ENCODE results near the gene C14orf132. TPM values are rescaled to one million over a fixed set of nuclear protein-coding genes. Genes with fewer than 3 reads are reported as not detected.

C14orf132 gene
- total and polyA plus RNA-seq, 2 donors (not counting 1 experiment from before 2014, with no cell fraction given) = 0.30 to 0.85 TPM

GRCh38 chr14:96100161-96101064, 61.3 kb downstream of the C14orf132 start:
- no peak overlapping the region for H3K27ac ChIP-seq (ENCODE audit: low read length in 2 of 2)
- H3K4me3 ChIP-seq (ENCODE audit: control extremely low read depth in 1 of 5, extremely low read depth in 1 of 5, insufficient read depth in 1 of 5, low read depth in 2 of 5, low read length in 4 of 5) = no peak overlapping the region
- Mint-ChIP-seq H3K27ac (no peak overlapping the region), H3K4me3 (no peak overlapping the region), H3K4me1 (no peaks in the 10 kb centered on the region), H3K27me3 (no peaks in the 10 kb centered on the region), H3K9me3 (ENCODE audit: insufficient read depth) (no peaks in the 10 kb centered on the region)
- H3K36me3 ChIP-seq (replicated peaks in 1 of 2; ENCODE audit: control extremely low read depth in 1 of 2, control insufficient read depth in 1 of 2, extremely low read depth in 1 of 2, insufficient read depth in 2 of 2, low read length in 1 of 2) = no peaks in the 10 kb centered on the region
- ChIA-PET POLR2A (no interaction called here), CTCF (interaction anchor here (0.6 to 1.7 kb wide), 3 partner anchors 171 to 176 kb away, joined by 3 to 7 read pairs (median 6); no protein-coding TSS in a partner anchor)
- intact Hi-C loops (cut with micrococcal nuclease) = no loop called here
- H3K9ac ChIP-seq (ENCODE audit: low read length) = no peak overlapping the region
- H3K4me2 ChIP-seq (replicated peaks; ENCODE audit: low read depth, low read length, poor library complexity, severe bottlenecking) = no peak overlapping the region
- H2AFZ ChIP-seq (ENCODE audit: insufficient read depth, low read depth, low read length, poor library complexity, severe bottlenecking) = no peak overlapping the region
- H3K27me3 ChIP-seq (replicated peaks in 1 of 4; ENCODE audit: control extremely low read depth in 1 of 4, control insufficient read depth in 3 of 4, insufficient read depth in 4 of 4, low read length in 3 of 4) = peaks cover 0 to 3% (median 0%) of the 10 kb centered on the region in 4 experiments
- peaks cover 0 to 2% of the 10 kb centered on the region in 2 donors for H3K4me1 ChIP-seq (ENCODE audit: control insufficient read depth in 2 of 2, insufficient read depth in 2 of 2, low read length in 2 of 2)
- H3K79me2 ChIP-seq (ENCODE audit: control insufficient read depth, insufficient read depth, low read length) = no peaks in the 10 kb centered on the region
- peaks cover 0 to 20% (median 0%) of the 10 kb centered on the region in 3 donors for H3K9me3 ChIP-seq (ENCODE audit: control extremely low read depth in 1 of 3, control insufficient read depth in 2 of 3, insufficient read depth in 1 of 3, low read length in 2 of 3)
- TF ChIP-seq, protein P1, sequence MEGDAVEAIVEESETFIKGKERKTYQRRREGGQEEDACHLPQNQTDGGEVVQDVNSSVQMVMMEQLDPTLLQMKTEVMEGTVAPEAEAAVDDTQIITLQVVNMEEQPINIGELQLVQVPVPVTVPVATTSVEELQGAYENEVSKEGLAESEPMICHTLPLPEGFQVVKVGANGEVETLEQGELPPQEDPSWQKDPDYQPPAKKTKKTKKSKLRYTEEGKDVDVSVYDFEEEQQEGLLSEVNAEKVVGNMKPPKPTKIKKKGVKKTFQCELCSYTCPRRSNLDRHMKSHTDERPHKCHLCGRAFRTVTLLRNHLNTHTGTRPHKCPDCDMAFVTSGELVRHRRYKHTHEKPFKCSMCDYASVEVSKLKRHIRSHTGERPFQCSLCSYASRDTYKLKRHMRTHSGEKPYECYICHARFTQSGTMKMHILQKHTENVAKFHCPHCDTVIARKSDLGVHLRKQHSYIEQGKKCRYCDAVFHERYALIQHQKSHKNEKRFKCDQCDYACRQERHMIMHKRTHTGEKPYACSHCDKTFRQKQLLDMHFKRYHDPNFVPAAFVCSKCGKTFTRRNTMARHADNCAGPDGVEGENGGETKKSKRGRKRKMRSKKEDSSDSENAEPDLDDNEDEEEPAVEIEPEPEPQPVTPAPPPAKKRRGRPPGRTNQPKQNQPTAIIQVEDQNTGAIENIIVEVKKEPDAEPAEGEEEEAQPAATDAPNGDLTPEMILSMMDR (IDR thresholded peaks at IDR 0.05) = peak; percentile 56
- no peak for TF ChIP-seq EZH2 (IDR thresholded peaks at IDR 0.05; ENCODE audit: borderline replicate concordance, insufficient read depth, low read depth, low read length, poor library complexity, severe bottlenecking)
- DNase-seq (peak; percentile 73), ATAC-seq (ENCODE audit: low read depth) (peak; percentile 31)
- 52% methylated on average over 17 of the region's 22 CpGs for WGBS (ENCODE audit: insufficient coverage)
- H4K20me1 ChIP-seq (ENCODE audit: control insufficient read depth, insufficient read depth, low read length, poor library complexity, severe bottlenecking) = no peaks in the 10 kb centered on the region

All from B cell (primary cell).